IMR-90 (cell line): ENCODE data around the gene TICAM1. TPM values are rescaled to one million over a fixed set of nuclear protein-coding genes. Genes with fewer than 3 reads are reported as not detected.
"Not testable (repeated sequence)": the region's sequence is repeated elsewhere in the genome, so short reads cannot be mapped to it uniquely, and the experiment has no call there.

ENCODE experiments used
- ATAC-seq: fragments of 200-7000 bp; cut with Tn5 transposase; 2 replicates; pipeline ENCODE4 v1.9.1; 2020; ENCODE audit warnings: low read depth, mild to moderate bottlenecking, moderate library complexity
- BruUV-seq: library from RNA; stranded (reverse); fragments of 400-500 nt; replicated peaks from 2 replicates; lab custom pipeline; 2021; lab: Mats Ljungman, UMichigan
- CTCF ChIA-PET: fragments of 300-600 bp; formaldehyde crosslinking; extraction: SDS; loops from one replicate; lab custom pipeline; 2021; ENCODE audit warnings: antibody characterized with exemption; lab: Yijun Ruan, JAX
- POLR2A ChIA-PET: fragments of 300-600 bp; sonication (Branson Sonifier 250); formaldehyde crosslinking; loops from one replicate; lab custom pipeline; 2022; ENCODE audit warnings: antibody characterized with exemption; ENCODE audit not compliant: unreplicated experiment; lab: Charles Lee
- DNase-seq: peaks from one replicate; pipeline ENCODE4 v3.0.0; 2013
- H2AFZ ChIP-seq: replicated peaks from 2 replicates; pipeline ENCODE3; 2013; ENCODE audit warnings: low read length, mild to moderate bottlenecking; ENCODE audit not compliant: poor library complexity
- H2AK5ac ChIP-seq: 2 replicates; pipeline ENCODE4 v1.6.1; 2013; ENCODE audit warnings: low read depth, low read length, inconsistent platforms
- H2AK9ac ChIP-seq: replicated peaks from 2 replicates; pipeline ENCODE3; 2013; ENCODE audit warnings: mild to moderate bottlenecking, low read depth, low read length, moderate library complexity; ENCODE audit not compliant: poor library complexity
- H2BK120ac ChIP-seq: 2 replicates; pipeline ENCODE4 v1.6.1; 2013; ENCODE audit warnings: low read depth, low read length, inconsistent platforms
- H2BK15ac ChIP-seq: 3 replicates; pipeline ENCODE4 v1.6.1; 2013; ENCODE audit warnings: low read depth, low read length, inconsistent platforms
- H2BK20ac ChIP-seq: 2 replicates; pipeline ENCODE4 v1.6.1; 2013; ENCODE audit warnings: low read depth, mild to moderate bottlenecking, inconsistent platforms, low read length, moderate library complexity
- H2BK5ac ChIP-seq: 2 replicates; pipeline ENCODE4 v1.6.1; 2013; ENCODE audit warnings: mild to moderate bottlenecking, low read depth, low read length, inconsistent platforms; ENCODE audit not compliant: poor library complexity, severe bottlenecking
- H3K14ac ChIP-seq: replicated peaks from 2 replicates; pipeline ENCODE4 v1.6.1; 2013; ENCODE audit warnings: low read depth, low read length, inconsistent platforms
- H3K18ac ChIP-seq: 2 replicates; pipeline ENCODE4 v1.6.1; 2013; ENCODE audit warnings: low read depth, low read length, control low read depth
- H3K23ac ChIP-seq: 2 replicates; pipeline ENCODE4 v1.6.1; 2013; ENCODE audit warnings: low read depth, low read length, inconsistent platforms
- H3K27ac ChIP-seq: 2 replicates; pipeline ENCODE4 v1.5.1; 2013; ENCODE audit warnings: mild to moderate bottlenecking, control low read depth, low read length; ENCODE audit not compliant: insufficient read depth
- H3K27me3 ChIP-seq: 2 replicates; pipeline ENCODE4 v1.6.1; 2013; ENCODE audit warnings: low read length; ENCODE audit not compliant: control insufficient read depth, insufficient read depth
- H3K36me3 ChIP-seq: 2 replicates; pipeline ENCODE4 v1.6.1; 2013; ENCODE audit warnings: low read length, mixed read lengths; ENCODE audit not compliant: control insufficient read depth, insufficient read depth
- H3K4ac ChIP-seq: 2 replicates; pipeline ENCODE4 v1.6.1; 2013; ENCODE audit warnings: low read depth, low read length, inconsistent platforms
- H3K4me1 ChIP-seq: 2 replicates; pipeline ENCODE4 v1.6.1; 2013; ENCODE audit warnings: low read length, mixed read lengths; ENCODE audit not compliant: control insufficient read depth, insufficient read depth
- H3K4me2 ChIP-seq: 2 replicates; pipeline ENCODE4 v1.6.1; 2013; ENCODE audit warnings: low read depth, mild to moderate bottlenecking, control low read depth, low read length, moderate library complexity
- H3K4me3 ChIP-seq: 2 replicates; pipeline ENCODE4 v1.5.1; 2013; ENCODE audit warnings: low read depth, mild to moderate bottlenecking, control low read depth, low read length, moderate library complexity; ENCODE audit not compliant: insufficient read depth
- H3K56ac ChIP-seq: 2 replicates; pipeline ENCODE4 v1.6.1; 2013; ENCODE audit warnings: low read length, inconsistent platforms; ENCODE audit not compliant: insufficient read depth; ENCODE audit errors: extremely low read depth
- H3K79me1 ChIP-seq, 2 experiments: 2 replicates each; pipeline ENCODE4 v1.6.1; 2013; ENCODE audit warnings: low read length in 2 of 2, inconsistent platforms in 1 of 2, low read depth in 1 of 2
- H3K9ac ChIP-seq: 2 replicates; pipeline ENCODE4 v1.6.1; 2013; ENCODE audit warnings: low read depth, low read length, control low read depth
- H3K9me1 ChIP-seq: 2 replicates; pipeline ENCODE4 v1.6.1; 2013; ENCODE audit warnings: low read length, inconsistent platforms; ENCODE audit not compliant: insufficient read depth
- H3K9me3 ChIP-seq: 2 replicates; pipeline ENCODE4 v1.6.1; 2013; ENCODE audit warnings: low read length; ENCODE audit not compliant: control insufficient read depth, insufficient read depth
- H4K20me1 ChIP-seq: 2 replicates; pipeline ENCODE4 v1.6.1; 2013; ENCODE audit warnings: low read length, inconsistent platforms; ENCODE audit not compliant: insufficient read depth
- H4K5ac ChIP-seq: 2 replicates; pipeline ENCODE4 v1.6.1; 2013; ENCODE audit warnings: mild to moderate bottlenecking, low read depth, low read length, control low read depth
- H4K8ac ChIP-seq, 2 experiments: 2 replicates each; pipeline ENCODE4 v1.6.1; 2013; ENCODE audit warnings: low read depth in 2 of 2, low read length in 2 of 2, control low read depth in 1 of 2, inconsistent platforms in 1 of 2
- H4K91ac ChIP-seq: 2 replicates; pipeline ENCODE4 v1.6.1; 2013; ENCODE audit warnings: low read depth, low read length, inconsistent platforms; ENCODE audit not compliant: insufficient read depth
- WGBS, 2 experiments: methylation state at CpG; one replicate each; pipeline versions ENCODE4 v1.1.5 to v1.1.7; 2013; ENCODE audit warnings: missing lambda C conversion rate in 2 of 2; ENCODE audit not compliant: insufficient read length in 1 of 2; ENCODE audit errors: extremely low coverage in 2 of 2; 5-methylcytosine and 5-hydroxymethylcytosine counted together
- dilution Hi-C: fragments of 300-500 bp; cut with HindIII; formaldehyde crosslinking; loops from one replicate; pipeline ENCODE4 v1.14.3; 2018; ENCODE audit warnings: low sequenced_read_pairs; ENCODE audit not compliant: unreplicated experiment
- in situ Hi-C: fragments of 300-500 bp; cut with MboI; formaldehyde crosslinking; loops from 3 replicates; pipeline ENCODE4 v1.14.3; 2019; ENCODE audit warnings: low sequenced_read_pairs, inconsistent platforms, mixed read lengths
- intact Hi-C: fragments of 100-400 bp; cut with micrococcal nuclease; formaldehyde crosslinking; loops from 2 replicates; pipeline ENCODE4 v1.10.0; 2022
- polyA plus RNA-seq, 3 experiments: library from polyadenylated mRNA; depleted of rRNA; stranded (reverse); fragments of >200 nt; gene quantifications; 2 replicates each; pipeline ENCODE4 v1.2.3, GENCODE V29; 2012; ENCODE audit warnings: low replicate concordance in 1 of 3
- total RNA-seq: library from RNA; depleted of rRNA; stranded (reverse); fragments of >200 nt; gene quantifications from 2 replicates; pipeline ENCODE4 v1.2.3, GENCODE V29; 2012

Gene TICAM1
- total and polyA plus RNA-seq, 2 of the 4 experiments (the other 2 are of a cell fraction) = 0.90 to 9.2 TPM

GRCh38 chr19:4805140-4805539 lies 26.4 kb downstream of the TICAM1 start:
- H3K9ac ChIP-seq, H2AFZ ChIP-seq, H3K23ac ChIP-seq, H3K9me3 ChIP-seq, H4K91ac ChIP-seq, H2BK20ac ChIP-seq, H3K4me3 ChIP-seq, H3K18ac ChIP-seq, H2BK5ac ChIP-seq, H3K27ac ChIP-seq, ATAC-seq, H2AK9ac ChIP-seq, POLR2A ChIA-PET, dilution Hi-C loops, BruUV-seq, H3K4ac ChIP-seq, intact Hi-C loops, H3K4me2 ChIP-seq, H3K9me1 ChIP-seq, H3K14ac ChIP-seq, H3K79me1 ChIP-seq, H2BK120ac ChIP-seq, DNase-seq, H4K20me1 ChIP-seq, H2BK15ac ChIP-seq, H3K27me3 ChIP-seq, H3K4me1 ChIP-seq, H4K5ac ChIP-seq, H3K56ac ChIP-seq, H2AK5ac ChIP-seq, H3K36me3 ChIP-seq, H4K8ac ChIP-seq: not testable (repeated sequence)
- no CpG with 5 or more reads among the region's 6 CpGs for WGBS, 2 experiments
- CTCF ChIA-PET = interaction anchor here (0.6 kb wide), 1 partner anchor 74 kb away, joined by 4 read pairs; no protein-coding TSS in a partner anchor
- in situ Hi-C loops = loop anchor here (5.0 kb wide), 2 partner anchors 107 to 227 kb away; no protein-coding TSS in a partner anchor
